HEK293 (cell line): ENCODE results near the gene NSMCE1.

ENCODE experiments used
- GLI4 ChIP-seq: fragments of 450-650 bp; formaldehyde crosslinking; IDR thresholded peaks from 2 replicates; pipeline ENCODE4 v1.5.1; 2016; ENCODE audit warnings: missing biosample characterization, missing genetic modification characterization
- HOXA7 ChIP-seq: sonication (generic); formaldehyde crosslinking; IDR thresholded peaks from 2 replicates; pipeline ENCODE4 v1.8.1; 2022; ENCODE audit warnings: missing genetic modification reagents, borderline replicate concordance
- KLF1 ChIP-seq: fragments of 450-650 bp; formaldehyde crosslinking; IDR thresholded peaks from 2 replicates; pipeline ENCODE4 v1.5.1; 2016; ENCODE audit warnings: missing biosample characterization, missing genetic modification characterization
- MEIS1 ChIP-seq: sonication (generic); formaldehyde crosslinking; IDR thresholded peaks from 2 replicates; pipeline ENCODE4 v1.8.1; 2022; ENCODE audit warnings: missing genetic modification reagents, mild to moderate bottlenecking, borderline replicate concordance
- MYNN ChIP-seq: fragments of 450-650 bp; formaldehyde crosslinking; IDR thresholded peaks from 2 replicates; pipeline ENCODE4 v1.5.1; 2016; ENCODE audit warnings: missing biosample characterization, missing genetic modification characterization, borderline replicate concordance
- SP2 ChIP-seq: fragments of 450-650 bp; formaldehyde crosslinking; IDR thresholded peaks from 2 replicates; pipeline ENCODE4 v1.5.1; 2016; ENCODE audit warnings: missing biosample characterization, missing genetic modification characterization
- SP3 ChIP-seq: fragments of 450-650 bp; formaldehyde crosslinking; IDR thresholded peaks from 2 replicates; pipeline ENCODE4 v1.5.1; 2016; ENCODE audit warnings: missing biosample characterization, missing genetic modification characterization
- YY2 ChIP-seq: fragments of 450-650 bp; formaldehyde crosslinking; IDR thresholded peaks from 2 replicates; pipeline ENCODE4 v1.5.1; 2016; ENCODE audit warnings: missing biosample characterization, missing genetic modification characterization
- ZBTB20 ChIP-seq: fragments of 450-650 bp; formaldehyde crosslinking; IDR thresholded peaks from 2 replicates; pipeline ENCODE4 v1.5.1; 2016; ENCODE audit warnings: missing biosample characterization, missing genetic modification characterization
- ZFP69B ChIP-seq: fragments of 450-650 bp; formaldehyde crosslinking; IDR thresholded peaks from 2 replicates; pipeline ENCODE4 v1.5.1; 2016; ENCODE audit warnings: missing biosample characterization, missing genetic modification characterization
- ZIC2 ChIP-seq: fragments of 450-650 bp; formaldehyde crosslinking; IDR thresholded peaks from 2 replicates; pipeline ENCODE4 v1.5.1; 2016; ENCODE audit warnings: missing biosample characterization, missing genetic modification characterization
- ZNF114 ChIP-seq: fragments of 450-650 bp; formaldehyde crosslinking; IDR thresholded peaks from 2 replicates; pipeline ENCODE4 v1.5.0; 2017; ENCODE audit warnings: missing biosample characterization, missing genetic modification characterization
- ZNF121 ChIP-seq: fragments of 450-650 bp; formaldehyde crosslinking; IDR thresholded peaks from 2 replicates; pipeline ENCODE4 v1.5.1; 2016; ENCODE audit warnings: missing biosample characterization, missing genetic modification characterization
- ZNF132 ChIP-seq: fragments of 450-650 bp; formaldehyde crosslinking; IDR thresholded peaks from 2 replicates; pipeline ENCODE4 v1.5.1; 2017; ENCODE audit warnings: missing biosample characterization, missing genetic modification characterization, borderline replicate concordance
- ZNF133 ChIP-seq: fragments of 450-650 bp; formaldehyde crosslinking; IDR thresholded peaks from 2 replicates; pipeline ENCODE4 v1.5.1; 2016; ENCODE audit warnings: missing biosample characterization, missing genetic modification characterization
- ZNF157 ChIP-seq: fragments of 450-650 bp; formaldehyde crosslinking; IDR thresholded peaks from 2 replicates; pipeline ENCODE4 v1.5.1; 2016; ENCODE audit warnings: missing biosample characterization, missing genetic modification characterization
- ZNF214 ChIP-seq: fragments of 450-650 bp; formaldehyde crosslinking; IDR thresholded peaks from 2 replicates; pipeline ENCODE4 v1.5.1; 2017; ENCODE audit warnings: missing biosample characterization, mild to moderate bottlenecking, missing genetic modification characterization, borderline replicate concordance
- ZNF221 ChIP-seq: fragments of 450-650 bp; formaldehyde crosslinking; IDR thresholded peaks from 2 replicates; pipeline ENCODE4 v1.5.1; 2017; ENCODE audit warnings: missing biosample characterization, missing genetic modification characterization, borderline replicate concordance
- ZNF292 ChIP-seq: fragments of 450-650 bp; formaldehyde crosslinking; IDR thresholded peaks from 2 replicates; pipeline ENCODE4 v1.5.1; 2016; ENCODE audit warnings: low read depth, missing biosample characterization, missing genetic modification characterization, borderline replicate concordance
- ZNF350 ChIP-seq: fragments of 450-650 bp; formaldehyde crosslinking; IDR thresholded peaks from 2 replicates; pipeline ENCODE4 v1.5.0; 2017; ENCODE audit warnings: missing biosample characterization, mild to moderate bottlenecking, missing genetic modification characterization
- ZNF391 ChIP-seq: fragments of 450-650 bp; formaldehyde crosslinking; IDR thresholded peaks from 2 replicates; pipeline ENCODE4 v1.5.1; 2016; ENCODE audit warnings: low read depth, missing biosample characterization, missing genetic modification characterization, borderline replicate concordance
- ZNF394 ChIP-seq: fragments of 450-650 bp; formaldehyde crosslinking; IDR thresholded peaks from 2 replicates; pipeline ENCODE4 v1.5.1; 2016; ENCODE audit warnings: missing biosample characterization, missing genetic modification characterization, mild to moderate bottlenecking, moderate library complexity, borderline replicate concordance
- ZNF530 ChIP-seq: fragments of 450-650 bp; formaldehyde crosslinking; IDR thresholded peaks from 2 replicates; pipeline ENCODE4 v1.5.1; 2016; ENCODE audit warnings: low read depth, missing biosample characterization, missing genetic modification characterization
- ZNF658 ChIP-seq: fragments of 450-650 bp; formaldehyde crosslinking; IDR thresholded peaks from 2 replicates; pipeline ENCODE4; 2016; ENCODE audit warnings: missing biosample characterization, missing genetic modification characterization
- ZNF843 ChIP-seq: fragments of 450-650 bp; formaldehyde crosslinking; IDR thresholded peaks from 2 replicates; pipeline ENCODE4 v1.5.1; 2016; ENCODE audit warnings: missing biosample characterization, missing genetic modification characterization
- TF ChIP-seq, protein P1 (sequence below): fragments of 450-650 bp; formaldehyde crosslinking; conservative IDR thresholded peaks from 2 replicates; pipeline ENCODE4 v1.5.1; 2016; ENCODE audit warnings: low read depth, missing biosample characterization, missing genetic modification characterization
- TF ChIP-seq, protein P2 (sequence below): fragments of 450-650 bp; formaldehyde crosslinking; IDR thresholded peaks from 2 replicates; pipeline ENCODE4 v1.5.1; 2016; ENCODE audit warnings: missing biosample characterization, missing genetic modification characterization
- TF ChIP-seq, protein P3 (sequence below): fragments of 450-650 bp; formaldehyde crosslinking; IDR thresholded peaks from 2 replicates; pipeline ENCODE4 v1.5.1; 2017; ENCODE audit warnings: missing biosample characterization, missing genetic modification characterization
- TF ChIP-seq, protein P4 (sequence below): fragments of 450-650 bp; formaldehyde crosslinking; IDR thresholded peaks from 2 replicates; pipeline ENCODE4 v1.5.1; 2016; ENCODE audit warnings: missing biosample characterization, missing genetic modification characterization
- TF ChIP-seq, protein P5 (sequence below): fragments of 450-650 bp; IDR thresholded peaks from 2 replicates; pipeline ENCODE4 v1.5.1; 2018; ENCODE audit warnings: missing biosample characterization, missing genetic modification characterization

The NSMCE1 gene

DNA sequence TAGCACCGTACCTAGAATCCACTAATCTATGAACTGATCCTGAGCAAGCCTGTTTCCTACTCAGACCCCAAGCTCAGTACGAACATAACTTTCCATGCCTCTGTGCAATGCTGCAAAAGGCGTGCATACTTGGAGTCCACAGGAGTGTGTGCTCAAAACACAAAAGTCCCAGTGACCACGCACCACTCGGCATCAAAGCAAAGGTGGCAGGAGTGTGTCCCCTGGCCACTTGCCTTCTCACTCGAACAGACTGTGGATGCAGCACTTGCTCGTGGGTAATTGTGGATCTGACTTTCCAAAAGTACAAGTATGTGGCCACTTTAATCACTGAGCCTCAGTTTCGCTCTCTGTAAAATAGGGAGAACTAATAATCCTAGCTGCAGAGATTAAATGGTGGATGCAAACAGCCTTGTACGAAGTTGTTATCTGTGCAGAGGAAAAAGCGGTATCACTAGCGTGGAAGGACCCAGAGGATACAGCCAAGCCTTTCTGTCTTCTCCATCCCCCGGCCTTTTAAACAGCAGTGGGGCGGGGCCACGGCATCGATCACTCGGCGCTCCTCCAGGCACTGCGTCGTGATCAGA, 65.6 kb downstream of the NSMCE1 start (continued):
- TF ChIP-seq ZNF121 (tag by site-specific recombination) (no peak), ZNF114 (tag by site-specific recombination) (no peak), MEIS1 (CRISPR knock-in tag) (no peak), ZIC2 (no peak), ZNF658 (tag by site-specific recombination) (no peak), ZNF530 (tag by site-specific recombination) (no peak), ZNF132 (tag by site-specific recombination) (no peak), ZNF292 (no peak), KLF1 (tag by site-specific recombination) (peak; percentile 47), YY2 (tag by site-specific recombination) (peak; percentile 24; the same call in 1 of the 2 replicates), SP3 (no peak; the same call in 1 of the 2 replicates), ZFP69B (peak; percentile 77; the same call in 1 of the 2 replicates), HOXA7 (CRISPR knock-in tag) (no peak), ZNF843 (tag by site-specific recombination) (no peak), ZNF157 (tag by site-specific recombination) (no peak), ZNF221 (tag by site-specific recombination) (no peak), ZBTB20 (no peak), SP2 (tag by site-specific recombination) (no peak), ZNF214 (no peak), ZNF391 (0 out of 2 replicates have a peak, but pooled peaks have one; percentile 67), MYNN (tag by site-specific recombination) (no peak), GLI4 (no peak), ZNF350 (no peak), ZNF133 (tag by site-specific recombination) (no peak), ZNF394 (tag by site-specific recombination) (peak; percentile 62)
- TF ChIP-seq, protein P1, sequence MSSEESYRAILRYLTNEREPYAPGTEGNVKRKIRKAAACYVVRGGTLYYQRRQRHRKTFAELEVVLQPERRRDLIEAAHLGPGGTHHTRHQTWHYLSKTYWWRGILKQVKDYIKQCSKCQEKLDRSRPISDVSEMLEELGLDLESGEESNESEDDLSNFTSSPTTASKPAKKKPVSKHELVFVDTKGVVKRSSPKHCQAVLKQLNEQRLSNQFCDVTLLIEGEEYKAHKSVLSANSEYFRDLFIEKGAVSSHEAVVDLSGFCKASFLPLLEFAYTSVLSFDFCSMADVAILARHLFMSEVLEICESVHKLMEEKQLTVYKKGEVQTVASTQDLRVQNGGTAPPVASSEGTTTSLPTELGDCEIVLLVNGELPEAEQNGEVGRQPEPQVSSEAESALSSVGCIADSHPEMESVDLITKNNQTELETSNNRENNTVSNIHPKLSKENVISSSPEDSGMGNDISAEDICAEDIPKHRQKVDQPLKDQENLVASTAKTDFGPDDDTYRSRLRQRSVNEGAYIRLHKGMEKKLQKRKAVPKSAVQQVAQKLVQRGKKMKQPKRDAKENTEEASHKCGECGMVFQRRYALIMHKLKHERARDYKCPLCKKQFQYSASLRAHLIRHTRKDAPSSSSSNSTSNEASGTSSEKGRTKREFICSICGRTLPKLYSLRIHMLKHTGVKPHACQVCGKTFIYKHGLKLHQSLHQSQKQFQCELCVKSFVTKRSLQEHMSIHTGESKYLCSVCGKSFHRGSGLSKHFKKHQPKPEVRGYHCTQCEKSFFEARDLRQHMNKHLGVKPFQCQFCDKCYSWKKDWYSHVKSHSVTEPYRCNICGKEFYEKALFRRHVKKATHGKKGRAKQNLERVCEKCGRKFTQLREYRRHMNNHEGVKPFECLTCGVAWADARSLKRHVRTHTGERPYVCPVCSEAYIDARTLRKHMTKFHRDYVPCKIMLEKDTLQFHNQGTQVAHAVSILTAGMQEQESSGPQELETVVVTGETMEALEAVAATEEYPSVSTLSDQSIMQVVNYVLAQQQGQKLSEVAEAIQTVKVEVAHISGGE (tag by site-specific recombination), result no peak
- TF ChIP-seq, protein P2, sequence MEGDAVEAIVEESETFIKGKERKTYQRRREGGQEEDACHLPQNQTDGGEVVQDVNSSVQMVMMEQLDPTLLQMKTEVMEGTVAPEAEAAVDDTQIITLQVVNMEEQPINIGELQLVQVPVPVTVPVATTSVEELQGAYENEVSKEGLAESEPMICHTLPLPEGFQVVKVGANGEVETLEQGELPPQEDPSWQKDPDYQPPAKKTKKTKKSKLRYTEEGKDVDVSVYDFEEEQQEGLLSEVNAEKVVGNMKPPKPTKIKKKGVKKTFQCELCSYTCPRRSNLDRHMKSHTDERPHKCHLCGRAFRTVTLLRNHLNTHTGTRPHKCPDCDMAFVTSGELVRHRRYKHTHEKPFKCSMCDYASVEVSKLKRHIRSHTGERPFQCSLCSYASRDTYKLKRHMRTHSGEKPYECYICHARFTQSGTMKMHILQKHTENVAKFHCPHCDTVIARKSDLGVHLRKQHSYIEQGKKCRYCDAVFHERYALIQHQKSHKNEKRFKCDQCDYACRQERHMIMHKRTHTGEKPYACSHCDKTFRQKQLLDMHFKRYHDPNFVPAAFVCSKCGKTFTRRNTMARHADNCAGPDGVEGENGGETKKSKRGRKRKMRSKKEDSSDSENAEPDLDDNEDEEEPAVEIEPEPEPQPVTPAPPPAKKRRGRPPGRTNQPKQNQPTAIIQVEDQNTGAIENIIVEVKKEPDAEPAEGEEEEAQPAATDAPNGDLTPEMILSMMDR (tag by site-specific recombination), result no peak
- TF ChIP-seq, protein P3, sequence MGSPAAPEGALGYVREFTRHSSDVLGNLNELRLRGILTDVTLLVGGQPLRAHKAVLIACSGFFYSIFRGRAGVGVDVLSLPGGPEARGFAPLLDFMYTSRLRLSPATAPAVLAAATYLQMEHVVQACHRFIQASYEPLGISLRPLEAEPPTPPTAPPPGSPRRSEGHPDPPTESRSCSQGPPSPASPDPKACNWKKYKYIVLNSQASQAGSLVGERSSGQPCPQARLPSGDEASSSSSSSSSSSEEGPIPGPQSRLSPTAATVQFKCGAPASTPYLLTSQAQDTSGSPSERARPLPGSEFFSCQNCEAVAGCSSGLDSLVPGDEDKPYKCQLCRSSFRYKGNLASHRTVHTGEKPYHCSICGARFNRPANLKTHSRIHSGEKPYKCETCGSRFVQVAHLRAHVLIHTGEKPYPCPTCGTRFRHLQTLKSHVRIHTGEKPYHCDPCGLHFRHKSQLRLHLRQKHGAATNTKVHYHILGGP, result no peak
- TF ChIP-seq, protein P4, sequence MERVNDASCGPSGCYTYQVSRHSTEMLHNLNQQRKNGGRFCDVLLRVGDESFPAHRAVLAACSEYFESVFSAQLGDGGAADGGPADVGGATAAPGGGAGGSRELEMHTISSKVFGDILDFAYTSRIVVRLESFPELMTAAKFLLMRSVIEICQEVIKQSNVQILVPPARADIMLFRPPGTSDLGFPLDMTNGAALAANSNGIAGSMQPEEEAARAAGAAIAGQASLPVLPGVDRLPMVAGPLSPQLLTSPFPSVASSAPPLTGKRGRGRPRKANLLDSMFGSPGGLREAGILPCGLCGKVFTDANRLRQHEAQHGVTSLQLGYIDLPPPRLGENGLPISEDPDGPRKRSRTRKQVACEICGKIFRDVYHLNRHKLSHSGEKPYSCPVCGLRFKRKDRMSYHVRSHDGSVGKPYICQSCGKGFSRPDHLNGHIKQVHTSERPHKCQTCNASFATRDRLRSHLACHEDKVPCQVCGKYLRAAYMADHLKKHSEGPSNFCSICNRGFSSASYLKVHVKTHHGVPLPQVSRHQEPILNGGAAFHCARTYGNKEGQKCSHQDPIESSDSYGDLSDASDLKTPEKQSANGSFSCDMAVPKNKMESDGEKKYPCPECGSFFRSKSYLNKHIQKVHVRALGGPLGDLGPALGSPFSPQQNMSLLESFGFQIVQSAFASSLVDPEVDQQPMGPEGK (tag by site-specific recombination), result 0 out of 2 replicates have a peak, but pooled peaks have one; percentile 29
- TF ChIP-seq, protein P5, sequence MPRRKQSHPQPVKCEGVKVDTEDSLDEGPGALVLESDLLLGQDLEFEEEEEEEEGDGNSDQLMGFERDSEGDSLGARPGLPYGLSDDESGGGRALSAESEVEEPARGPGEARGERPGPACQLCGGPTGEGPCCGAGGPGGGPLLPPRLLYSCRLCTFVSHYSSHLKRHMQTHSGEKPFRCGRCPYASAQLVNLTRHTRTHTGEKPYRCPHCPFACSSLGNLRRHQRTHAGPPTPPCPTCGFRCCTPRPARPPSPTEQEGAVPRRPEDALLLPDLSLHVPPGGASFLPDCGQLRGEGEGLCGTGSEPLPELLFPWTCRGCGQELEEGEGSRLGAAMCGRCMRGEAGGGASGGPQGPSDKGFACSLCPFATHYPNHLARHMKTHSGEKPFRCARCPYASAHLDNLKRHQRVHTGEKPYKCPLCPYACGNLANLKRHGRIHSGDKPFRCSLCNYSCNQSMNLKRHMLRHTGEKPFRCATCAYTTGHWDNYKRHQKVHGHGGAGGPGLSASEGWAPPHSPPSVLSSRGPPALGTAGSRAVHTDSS (tag by site-specific recombination), result no peak
